IPS-15b (cell line): ENCODE measurements around the gene IL10RA.

Source experiments
- H3K27me3 ChIP-seq: one replicate; pipeline ENCODE4 v1.6.1; 2013; ENCODE audit warnings: low read length; ENCODE audit not compliant: control insufficient read depth, insufficient read depth
- H3K36me3 ChIP-seq: one replicate; pipeline ENCODE4 v1.6.1; 2013; ENCODE audit warnings: low read length; ENCODE audit not compliant: control insufficient read depth, insufficient read depth
- H3K4me1 ChIP-seq: one replicate; pipeline ENCODE4 v1.6.1; 2013; ENCODE audit warnings: mild to moderate bottlenecking, low read length; ENCODE audit not compliant: control insufficient read depth, insufficient read depth
- H3K4me3 ChIP-seq: one replicate; pipeline ENCODE4 v1.5.1; 2013; ENCODE audit warnings: low read depth, low read length
- H3K9ac ChIP-seq: one replicate; pipeline ENCODE4 v1.6.1; 2013; ENCODE audit warnings: low read depth, mild to moderate bottlenecking, low read length
- H3K9me3 ChIP-seq: one replicate; pipeline ENCODE4 v1.6.1; 2013; ENCODE audit warnings: mild to moderate bottlenecking, low read length; ENCODE audit not compliant: control insufficient read depth, insufficient read depth

Gene IL10RA

DNA sequence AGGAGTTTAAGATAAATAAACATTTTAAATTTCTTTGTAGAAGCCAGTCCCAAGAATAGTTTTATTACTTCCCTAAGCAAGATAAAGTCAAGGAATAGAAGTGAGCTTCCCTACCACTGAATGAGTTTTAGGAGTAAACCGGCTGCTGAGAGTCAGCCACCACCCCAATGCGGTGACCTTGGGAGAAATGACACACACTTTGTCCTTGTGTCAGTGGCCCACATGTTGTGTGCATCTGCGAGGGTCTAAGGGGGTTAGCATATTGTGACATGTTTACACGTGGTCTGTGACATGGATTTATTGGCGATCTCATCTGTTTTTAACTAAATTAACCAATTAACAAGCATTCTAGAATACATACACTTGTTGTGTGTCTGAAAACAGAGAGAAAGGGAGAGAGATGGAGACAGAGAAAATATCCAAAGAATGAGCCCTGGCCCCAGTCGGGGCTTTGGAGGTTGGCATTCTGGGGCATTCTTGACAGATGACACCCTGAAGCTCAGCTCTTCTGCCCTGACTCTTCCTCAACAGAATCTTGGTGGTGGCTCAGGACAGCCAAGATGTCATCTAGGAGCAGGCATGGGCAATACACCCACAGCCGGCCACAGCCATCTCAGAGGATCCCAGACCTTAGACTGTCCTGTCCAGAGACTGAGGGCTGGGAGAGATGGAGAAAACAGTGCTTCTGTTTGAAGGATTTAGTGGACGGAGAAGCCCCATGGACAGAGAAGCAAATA lies 60.9 kb downstream of the IL10RA start:
- H3K9me3 ChIP-seq = no peaks in the 10 kb centered on the region
- H3K9ac ChIP-seq = no peak overlapping the region

GRCh38 chr11:118047749-118048148 lies 61.6 kb downstream of the IL10RA start:
- H3K27me3 ChIP-seq = no peaks in the 10 kb centered on the region
- no peaks in the 10 kb centered on the region for H3K4me1 ChIP-seq
- H3K9me3 ChIP-seq = no peaks in the 10 kb centered on the region
- no peak overlapping the region for H3K4me3 ChIP-seq
- H3K9ac ChIP-seq = no peak overlapping the region
- no peaks in the 10 kb centered on the region for H3K36me3 ChIP-seq

More for the DNA sequence above, 60.9 kb downstream of the IL10RA start:
- Histone ChIP-seq H3K4me3 (no peak overlapping the region), H3K27me3 (no peaks in the 10 kb centered on the region), H3K4me1 (no peaks in the 10 kb centered on the region), H3K36me3 (no peaks in the 10 kb centered on the region)

DNA sequence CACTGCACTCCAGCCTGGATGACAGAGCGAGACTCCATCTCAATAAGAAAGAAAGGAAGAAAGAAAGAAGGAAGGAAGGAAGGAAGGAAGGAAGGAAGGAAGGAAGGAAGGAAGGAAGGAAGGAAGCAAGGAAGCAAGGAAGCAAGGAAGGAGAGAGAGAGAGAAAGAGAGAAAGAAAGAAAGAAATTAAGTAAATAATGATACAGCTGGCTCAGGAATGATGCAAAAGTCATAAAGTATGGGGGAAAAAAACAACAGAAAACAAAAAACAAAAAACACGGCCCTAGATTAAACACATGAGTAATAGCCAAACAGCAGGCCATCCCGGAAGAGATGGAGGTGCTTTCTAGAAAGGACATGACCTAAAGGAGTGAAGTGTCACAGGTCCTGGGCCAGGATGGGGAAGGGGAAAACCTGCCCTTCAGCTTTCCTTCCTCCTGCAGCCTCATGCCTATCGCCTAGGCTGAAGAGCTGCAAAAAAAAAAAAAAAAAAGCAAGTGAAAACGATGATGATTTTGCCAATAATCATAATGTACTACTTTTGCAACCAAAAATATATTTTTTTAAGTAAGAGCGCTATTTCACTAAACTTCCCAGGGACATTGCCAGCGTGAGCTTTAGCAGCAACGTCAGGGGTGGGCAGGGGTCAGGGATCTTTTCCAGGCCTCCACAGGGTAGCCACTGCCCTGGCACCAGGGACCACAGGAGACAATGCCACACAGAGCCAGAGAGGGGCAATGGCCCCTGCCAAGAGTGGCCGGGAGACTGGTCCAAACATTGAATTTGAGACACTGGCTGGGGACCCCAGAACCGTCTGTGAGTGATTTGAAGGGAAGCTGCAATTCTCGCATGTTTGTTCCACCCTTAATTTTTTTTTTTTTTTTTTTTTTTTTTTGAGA lies 62.5 kb downstream of the IL10RA start:
- no peaks in the 10 kb centered on the region for H3K4me1 ChIP-seq
- H3K9ac ChIP-seq = no peak overlapping the region
- no peaks in the 10 kb centered on the region for H3K9me3 ChIP-seq
- H3K36me3 ChIP-seq = no peaks in the 10 kb centered on the region
- no peak overlapping the region for H3K4me3 ChIP-seq
- H3K27me3 ChIP-seq = no peaks in the 10 kb centered on the region

GRCh38 chr11:118049771-118050170 lies 63.6 kb downstream of the IL10RA start:
- Histone ChIP-seq H3K4me1 (no peaks in the 10 kb centered on the region), H3K9ac (no peak overlapping the region), H3K27me3 (no peaks in the 10 kb centered on the region), H3K4me3 (no peak overlapping the region), H3K9me3 (no peaks in the 10 kb centered on the region), H3K36me3 (no peaks in the 10 kb centered on the region)

- H3K9me3 ChIP-seq = no peaks in the 10 kb centered on the region
- H3K27me3 ChIP-seq = no peaks in the 10 kb centered on the region
- no peaks in the 10 kb centered on the region for H3K4me1 ChIP-seq
- H3K9ac ChIP-seq = no peak overlapping the region
- no peaks in the 10 kb centered on the region for H3K36me3 ChIP-seq
- no peak overlapping the region for H3K4me3 ChIP-seq
Measured at GRCh38 chr11:118050208-118050891, 64.2 kb downstream of the IL10RA start.
